Stimulated activated CD4-positive, alpha-beta T cell treated with anti-CD3 and anti-CD28 coated beads, Interleukin-1b, Interleukin-23, amount 100 ng/mL, for 48 hours (primary cell): ENCODE measurements around the gene DCAF5.
A peak's percentile ranks its signal among the peaks of the same experiment; 100 is the strongest.
"Not testable (repeated sequence)": the region's sequence is repeated elsewhere in the genome, so short reads cannot be mapped to it uniquely, and the experiment has no call there.

ENCODE experiments used
- DNase-seq: peaks from one replicate; pipeline ENCODE4 v3.0.0-alpha.2; 2020

Gene DCAF5

GRCh38 chr14:69094481-69094880 is 58.4 kb downstream of the DCAF5 start:
- no peak for DNase-seq

- DNase-seq, result no peak
Measured at GRCh38 chr14:69093631-69094421, 59.1 kb downstream of the DCAF5 start.

GRCh38 chr14:69092840-69093422 is 60.0 kb downstream of the DCAF5 start:
- no peak for DNase-seq

- DNase-seq, result no peak
Measured at GRCh38 chr14:69091695-69092094, 61.2 kb downstream of the DCAF5 start.

DNA sequence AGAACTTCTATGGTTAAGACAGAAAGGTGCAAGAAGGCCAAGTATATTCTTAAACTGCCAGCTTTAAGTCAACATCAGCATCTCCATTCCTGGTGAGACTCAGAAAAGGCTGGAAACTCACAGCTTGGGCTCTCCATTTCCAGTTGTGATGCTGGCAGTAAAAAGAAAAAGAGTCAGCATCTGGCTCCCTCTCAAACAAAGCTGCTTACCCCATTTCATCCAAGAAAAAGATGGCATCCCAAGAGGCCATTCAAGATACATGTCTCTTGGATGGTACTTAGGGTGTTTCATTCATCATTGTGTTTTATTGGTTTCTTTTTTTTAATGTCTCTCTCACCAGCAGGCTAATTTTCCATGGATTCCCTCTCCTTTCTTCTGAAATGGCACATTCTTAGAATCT is 61.9 kb downstream of the DCAF5 start:
- no peak for DNase-seq

DNA sequence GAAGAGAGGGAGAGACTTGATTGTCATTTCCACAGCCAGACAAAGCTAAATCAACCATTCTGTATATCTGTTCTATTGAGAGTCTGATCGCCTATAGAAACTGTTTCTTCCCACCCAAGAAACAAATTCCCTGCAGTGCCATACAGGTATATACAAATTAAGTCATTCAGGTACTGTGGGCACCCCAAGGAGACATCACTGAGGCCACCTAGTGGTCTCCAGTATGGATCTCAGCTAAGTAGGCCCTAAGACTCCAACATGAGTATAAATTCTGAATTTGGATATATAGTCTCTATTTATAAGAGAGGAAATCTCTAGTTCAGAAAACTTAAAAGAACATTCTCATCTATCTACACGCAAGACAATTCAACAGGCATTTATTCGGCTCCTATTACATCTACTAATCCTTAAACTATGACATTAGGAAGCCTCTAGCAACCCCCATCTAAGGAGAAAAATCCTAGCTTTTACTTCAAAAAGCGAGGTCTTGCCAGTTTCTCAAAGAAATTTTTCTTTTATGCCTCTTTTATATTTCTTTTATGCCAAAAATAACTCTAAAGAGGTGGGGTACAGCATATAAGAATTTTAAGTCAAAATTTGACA is 62.6 kb downstream of the DCAF5 start:
- peak; percentile 16 for DNase-seq

DNA sequence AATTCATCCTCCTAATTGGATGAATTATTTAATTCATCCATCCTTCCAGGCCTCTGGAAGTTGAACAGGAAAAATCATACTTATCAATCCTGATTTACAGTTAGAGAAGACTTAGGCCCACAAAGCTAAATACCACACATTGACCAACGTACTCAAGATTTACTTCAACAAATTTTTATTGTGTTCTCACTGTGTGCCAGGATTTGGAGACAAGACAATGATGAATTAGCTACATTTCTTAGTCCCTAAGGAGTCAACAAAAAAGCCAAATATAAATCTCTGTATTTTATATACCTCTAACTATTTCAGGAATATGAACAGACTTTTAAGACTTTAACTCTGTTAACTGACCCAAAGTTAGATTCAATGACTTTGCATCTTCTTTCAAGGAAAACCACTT is 63.9 kb downstream of the DCAF5 start:
- no peak for DNase-seq

DNA sequence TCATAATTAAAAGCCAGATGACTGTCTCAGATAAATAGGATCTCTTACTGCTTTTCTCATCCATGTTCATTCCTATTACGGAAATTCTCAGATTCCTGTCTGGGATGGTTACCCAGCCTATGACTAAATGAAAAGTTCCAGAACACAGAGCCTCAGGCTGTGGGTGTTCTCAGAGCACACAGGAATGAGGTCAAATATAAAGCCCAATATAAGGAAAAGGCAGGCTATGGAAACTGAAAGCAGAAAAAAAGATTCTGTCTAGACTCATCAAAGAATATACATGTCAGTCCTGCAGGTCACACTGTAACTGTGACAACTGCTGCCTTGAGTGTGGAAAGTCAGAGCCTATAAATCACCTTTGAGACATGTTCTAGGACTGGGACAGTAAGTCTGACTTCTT is 64.3 kb downstream of the DCAF5 start:
- DNase-seq, result no peak

GRCh38 chr14:69087061-69087461 is 65.9 kb downstream of the DCAF5 start:
- DNase-seq, result no peak

DNA sequence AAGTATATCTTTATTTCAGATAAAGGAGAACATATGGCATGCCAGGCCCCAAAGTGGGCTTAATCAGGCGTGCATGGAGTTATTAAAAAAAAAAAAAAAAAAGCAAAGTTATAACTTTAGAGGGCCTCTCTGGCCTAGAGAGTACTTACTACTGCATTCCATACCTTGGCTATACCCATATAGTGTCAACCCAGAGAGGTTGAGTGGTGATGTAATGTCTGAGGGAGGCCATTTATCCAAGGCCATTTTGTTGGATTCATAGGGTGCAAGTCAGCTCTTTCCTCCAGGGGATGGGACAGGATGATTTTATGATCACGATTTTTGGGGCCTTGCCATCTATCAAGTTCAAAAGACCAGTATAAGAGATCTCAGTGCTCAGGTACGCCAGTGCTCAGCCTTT is 66.4 kb downstream of the DCAF5 start:
- no peak for DNase-seq

- no peak for DNase-seq
Measured at GRCh38 chr14:69084023-69084422, 68.9 kb downstream of the DCAF5 start.

GRCh38 chr14:69083181-69083580 is 69.7 kb downstream of the DCAF5 start:
- no peak for DNase-seq

- DNase-seq, result no peak
Measured at GRCh38 chr14:69081271-69081670, 71.6 kb downstream of the DCAF5 start.

GRCh38 chr14:69079747-69080146 is 73.2 kb downstream of the DCAF5 start:
- no peak for DNase-seq

DNA sequence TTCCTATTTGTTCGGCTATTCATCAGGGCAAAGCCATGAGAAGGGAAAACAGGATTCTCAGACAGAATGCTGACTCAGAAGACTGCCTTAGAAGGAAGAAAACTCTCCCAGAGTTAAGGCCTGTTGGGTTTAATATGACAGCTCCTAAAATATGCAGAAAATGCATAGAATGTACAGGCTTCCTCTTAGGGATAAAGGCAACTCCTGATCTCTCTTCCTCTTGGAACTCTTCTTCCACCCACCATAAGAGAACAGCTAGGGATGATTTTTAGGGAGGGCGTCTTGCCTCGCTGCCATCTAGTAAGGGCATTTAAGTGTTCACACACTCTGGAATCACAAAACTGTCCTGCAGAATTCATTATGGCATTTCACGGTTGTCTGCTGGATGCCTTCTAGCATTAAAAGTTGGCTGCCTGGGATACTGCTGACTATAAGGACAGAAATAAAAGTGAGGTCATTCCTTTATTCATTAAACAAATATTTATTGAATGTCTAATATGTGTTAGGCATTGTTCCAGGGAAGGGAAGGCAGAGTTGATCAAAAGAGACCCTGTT is 73.7 kb downstream of the DCAF5 start:
- DNase-seq, result no peak

GRCh38 chr14:69077841-69078240 is 75.1 kb downstream of the DCAF5 start:
- DNase-seq, result no peak

GRCh38 chr14:69077185-69077584 is 75.7 kb downstream of the DCAF5 start:
- DNase-seq, result not testable (repeated sequence)

DNA sequence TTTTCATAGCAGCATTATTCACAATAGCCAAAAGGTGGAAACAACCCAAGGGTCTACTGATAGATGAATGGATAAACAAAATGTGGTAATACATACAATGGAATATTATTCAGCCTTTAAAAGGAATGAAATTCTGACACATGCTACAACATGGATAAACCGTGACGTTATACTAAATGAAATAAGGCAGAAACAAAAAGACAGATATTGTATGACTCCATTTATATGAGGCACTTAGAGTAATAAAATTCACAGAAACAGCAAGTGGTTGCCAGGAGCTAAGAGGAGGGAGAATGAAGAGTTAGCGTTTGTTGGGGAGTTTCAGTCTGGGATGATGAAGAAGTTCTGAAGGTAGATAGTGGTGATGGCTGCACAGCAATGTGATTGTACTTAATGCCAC is 76.6 kb downstream of the DCAF5 start:
- no peak for DNase-seq

DNA sequence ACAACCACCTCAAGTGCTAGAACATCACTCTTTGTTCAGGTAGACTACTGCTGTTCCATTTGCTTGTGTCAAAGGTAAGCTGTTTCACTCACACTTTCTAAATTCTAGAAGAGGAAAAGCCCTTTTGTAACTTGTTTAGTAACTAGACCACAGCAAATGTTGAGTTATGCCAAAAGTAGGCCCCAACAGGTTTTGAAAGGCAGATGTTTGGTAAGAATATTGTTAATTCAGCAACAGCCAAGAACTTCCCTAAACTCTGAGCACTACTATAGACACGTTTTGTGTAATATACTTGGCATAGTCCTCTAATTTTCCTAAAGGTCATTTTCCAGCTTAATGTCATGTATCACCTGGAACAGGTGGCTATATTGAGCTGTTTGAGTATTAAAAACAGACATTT is 79.0 kb downstream of the DCAF5 start:
- DNase-seq, result no peak

GRCh38 chr14:69073429-69073828 is 79.5 kb downstream of the DCAF5 start:
- no peak for DNase-seq

DNA sequence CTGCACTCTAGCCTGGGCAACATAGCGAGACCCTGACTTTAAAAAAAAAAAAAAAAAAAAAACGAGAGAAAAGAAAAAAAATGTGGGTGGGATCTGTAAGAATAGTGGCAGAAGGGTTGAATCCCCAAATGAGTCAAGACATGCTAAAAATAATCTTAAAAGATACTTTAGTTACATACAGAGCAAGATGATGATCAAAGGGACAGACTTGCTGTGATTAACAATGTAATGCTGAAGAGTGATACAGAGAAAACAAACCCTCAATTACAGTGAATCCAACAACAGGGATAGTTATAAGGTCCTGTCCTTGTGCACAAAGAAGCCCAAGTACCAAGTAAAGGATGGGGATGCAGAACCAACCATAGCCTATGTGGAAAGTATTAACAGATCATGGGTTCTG is 80.3 kb downstream of the DCAF5 start:
- DNase-seq, result no peak

- no peak for DNase-seq
Measured at GRCh38 chr14:69068744-69069421, 84.0 kb downstream of the DCAF5 start.

- no peak for DNase-seq
Measured at GRCh38 chr14:69066396-69067171, 86.3 kb downstream of the DCAF5 start.
